T follicular helper cell (primary cell): ENCODE data around the gene PDE1C.

ENCODE experiments used
- DNase-seq: peaks from one replicate; pipeline ENCODE4 v3.0.0-alpha.2; 2020; ENCODE audit warnings: low read depth

Gene PDE1C

DNA sequence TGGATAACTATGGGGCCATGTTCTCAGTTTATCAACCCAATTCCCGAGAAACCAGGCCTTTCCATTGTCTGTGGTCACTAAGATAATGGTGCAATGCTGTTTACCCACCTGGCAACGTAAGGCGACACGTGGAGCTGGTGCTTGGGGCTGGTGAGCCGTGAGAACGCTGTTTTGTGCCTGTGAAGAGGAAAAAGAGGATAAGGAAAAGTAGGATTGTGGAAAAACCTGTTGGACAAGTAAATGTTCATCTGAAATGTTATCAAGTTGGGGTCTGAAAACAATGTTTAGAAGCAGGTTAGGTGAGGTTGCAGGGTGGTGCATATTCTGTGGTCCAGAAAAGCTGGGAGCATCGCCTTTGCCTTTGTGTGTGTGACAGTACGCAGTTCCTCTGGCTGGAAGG, 294.7 kb downstream of the PDE1C start:
- no peak for DNase-seq

DNA sequence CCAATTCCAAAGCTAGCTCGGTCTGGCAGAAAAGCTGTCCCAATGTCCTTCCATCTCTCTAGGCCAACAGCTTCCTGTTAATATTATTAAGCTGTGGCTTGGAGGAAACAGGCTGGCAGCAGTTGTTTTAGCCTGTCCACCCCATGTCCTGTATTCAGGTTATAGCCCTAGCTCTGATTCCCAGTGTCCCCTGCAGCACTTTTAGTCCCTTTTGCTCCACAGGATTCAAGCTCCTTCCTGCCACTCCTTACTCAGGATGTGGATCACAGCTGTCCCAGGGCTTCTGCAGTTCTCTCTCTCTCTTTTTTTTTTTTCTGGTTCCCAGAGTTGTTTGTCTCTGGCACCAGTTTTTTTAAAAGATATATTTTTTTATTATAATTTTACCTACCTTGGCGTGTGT, 298.0 kb downstream of the PDE1C start:
- DNase-seq, result no peak

- DNase-seq, result no peak
These were observed 302.4 kb downstream of the PDE1C start for GRCh38 chr7:31767686-31768358.

DNA sequence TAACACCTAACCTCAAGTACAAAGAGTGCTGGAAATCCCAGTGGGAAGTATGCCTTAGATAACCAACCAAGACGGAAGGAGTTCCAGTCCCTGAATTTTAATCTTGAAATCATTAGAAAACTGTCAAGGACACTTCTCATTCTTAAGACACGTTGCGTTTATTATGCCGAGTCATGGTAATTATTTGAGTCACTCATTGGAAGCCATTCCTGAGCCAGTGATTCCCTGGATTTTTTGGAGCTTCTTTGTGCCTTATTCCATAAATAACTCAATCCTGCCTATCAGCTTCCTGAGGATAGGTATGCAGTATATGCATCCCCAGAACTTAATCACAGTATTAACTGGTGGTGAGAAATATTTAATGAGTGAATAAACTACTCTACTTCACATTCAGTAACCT, 305.7 kb downstream of the PDE1C start:
- no peak for DNase-seq

DNA sequence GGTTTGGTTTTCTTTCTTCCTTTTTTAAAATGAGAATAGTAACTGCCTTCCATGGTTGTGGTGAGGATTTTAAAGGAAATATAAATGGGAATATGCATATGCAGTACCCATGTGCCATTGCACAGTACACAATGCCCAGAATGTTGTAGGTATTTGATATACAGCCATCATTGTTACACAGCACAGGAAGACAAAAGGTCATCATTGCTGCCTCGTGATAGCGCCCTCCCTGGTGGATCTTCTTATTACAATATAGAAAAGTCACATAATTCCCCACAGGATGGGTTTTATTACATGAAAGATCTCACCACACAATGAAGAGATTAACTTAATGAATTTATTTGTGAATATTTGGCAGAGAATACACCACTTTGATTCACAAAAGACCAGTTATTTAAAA, 306.7 kb downstream of the PDE1C start:
- no peak for DNase-seq

DNA sequence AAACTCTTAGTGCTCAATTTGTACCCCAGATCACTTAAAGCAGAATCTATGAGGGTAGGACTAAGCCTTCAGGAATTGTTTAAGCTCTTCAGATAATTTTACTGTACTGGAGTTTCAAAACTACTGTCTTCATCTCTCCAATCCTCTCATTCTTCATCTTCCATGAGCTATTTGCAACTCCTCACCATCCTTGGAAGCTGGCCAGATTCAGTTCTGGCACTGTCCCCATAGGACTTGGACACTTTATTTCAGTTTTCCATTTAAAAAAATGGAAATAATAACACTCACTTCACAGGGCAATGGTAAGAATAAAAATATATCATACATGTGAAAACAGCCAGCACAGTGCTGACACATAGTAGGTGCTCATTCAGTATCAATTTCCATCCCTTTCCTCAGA, 308.6 kb downstream of the PDE1C start:
- no peak for DNase-seq

- DNase-seq, result no peak
These were observed 311.5 kb downstream of the PDE1C start for GRCh38 chr7:31758755-31759154.

GRCh38 chr7:31751726-31752125, 318.5 kb downstream of the PDE1C start:
- DNase-seq, result no peak

DNA sequence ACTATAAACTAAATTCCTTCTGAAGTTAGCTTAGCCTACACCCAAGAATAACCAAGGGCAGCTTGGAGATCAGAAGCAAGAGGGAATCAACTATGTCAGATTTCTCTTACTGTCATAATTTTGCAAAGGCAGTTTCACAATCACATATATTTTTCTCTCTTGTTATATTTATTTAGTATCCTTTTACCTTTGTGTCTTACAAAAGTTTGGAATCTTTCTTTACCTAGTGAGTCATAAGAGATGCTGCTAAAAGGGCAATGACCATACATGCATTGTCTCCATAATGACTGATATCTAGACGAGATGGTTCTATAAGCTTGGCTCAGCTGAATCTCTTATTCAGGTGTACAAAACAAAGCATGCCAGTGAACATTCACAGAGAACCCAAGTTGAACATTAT, 322.1 kb downstream of the PDE1C start:
- no peak for DNase-seq

DNA sequence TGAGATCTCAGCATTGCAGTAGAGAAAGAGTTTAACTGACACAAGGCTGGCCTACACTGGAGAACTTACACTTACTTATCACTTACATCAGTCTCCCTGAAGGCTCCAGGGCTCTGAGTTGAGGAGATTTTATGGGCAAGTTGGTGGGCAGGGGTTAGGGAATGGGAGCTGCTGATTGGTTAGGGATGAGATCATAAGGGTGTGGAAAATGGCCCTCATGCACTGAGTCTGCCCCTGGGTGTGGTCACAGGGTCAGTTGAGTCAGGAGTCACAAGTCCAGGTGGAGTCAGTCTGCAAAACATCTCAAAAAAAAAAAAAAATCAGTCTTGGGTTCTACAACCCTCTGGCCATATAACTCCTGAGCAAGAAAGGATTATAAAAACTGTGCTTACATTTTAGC, 322.7 kb downstream of the PDE1C start:
- DNase-seq, result no peak

DNA sequence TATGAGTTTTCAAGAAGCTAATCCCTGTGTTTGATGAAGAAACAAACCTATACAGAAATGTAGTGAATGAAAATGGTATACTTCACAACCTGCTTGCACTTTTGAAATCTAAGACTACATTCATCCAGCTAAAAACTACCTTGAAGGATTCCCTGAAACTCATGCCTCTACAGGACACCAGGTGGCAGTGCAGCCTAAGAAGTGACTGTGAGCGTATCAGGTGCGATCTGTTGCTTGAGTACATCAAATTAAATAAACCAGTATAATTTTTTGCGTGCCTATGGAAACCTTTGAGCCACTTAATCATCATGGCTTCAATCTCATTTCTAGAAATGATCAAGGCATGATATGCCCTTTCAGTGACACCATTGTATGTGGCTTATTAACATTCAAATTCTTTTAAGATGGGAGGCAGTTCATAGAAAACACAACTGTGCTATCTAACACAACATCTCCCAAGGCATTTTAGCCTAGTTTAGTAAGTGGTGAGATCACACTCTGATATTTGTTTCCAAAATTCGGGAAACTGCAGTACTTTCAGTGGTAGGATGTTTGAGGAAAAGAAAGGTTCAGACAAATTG, 325.8 kb downstream of the PDE1C start:
- no peak for DNase-seq

DNA sequence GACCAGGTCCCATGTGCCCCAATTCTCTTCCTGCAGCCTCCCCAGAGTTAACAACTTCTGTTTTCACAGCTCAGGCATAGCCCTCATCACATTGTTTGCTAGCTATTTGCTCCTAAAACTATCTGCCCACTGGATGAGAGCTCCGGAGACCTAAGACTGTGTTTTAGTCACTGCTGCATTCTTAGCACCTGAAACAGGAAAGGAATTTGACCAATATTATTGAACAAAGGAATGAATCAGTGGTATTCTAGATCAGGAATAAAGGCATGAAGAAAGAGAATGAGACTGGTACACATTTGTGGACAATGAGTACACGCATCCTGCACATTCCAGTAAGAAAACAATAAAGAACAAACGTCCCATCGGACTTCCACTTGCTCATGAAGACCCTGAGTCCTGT, 328.4 kb downstream of the PDE1C start:
- DNase-seq, result no peak

DNA sequence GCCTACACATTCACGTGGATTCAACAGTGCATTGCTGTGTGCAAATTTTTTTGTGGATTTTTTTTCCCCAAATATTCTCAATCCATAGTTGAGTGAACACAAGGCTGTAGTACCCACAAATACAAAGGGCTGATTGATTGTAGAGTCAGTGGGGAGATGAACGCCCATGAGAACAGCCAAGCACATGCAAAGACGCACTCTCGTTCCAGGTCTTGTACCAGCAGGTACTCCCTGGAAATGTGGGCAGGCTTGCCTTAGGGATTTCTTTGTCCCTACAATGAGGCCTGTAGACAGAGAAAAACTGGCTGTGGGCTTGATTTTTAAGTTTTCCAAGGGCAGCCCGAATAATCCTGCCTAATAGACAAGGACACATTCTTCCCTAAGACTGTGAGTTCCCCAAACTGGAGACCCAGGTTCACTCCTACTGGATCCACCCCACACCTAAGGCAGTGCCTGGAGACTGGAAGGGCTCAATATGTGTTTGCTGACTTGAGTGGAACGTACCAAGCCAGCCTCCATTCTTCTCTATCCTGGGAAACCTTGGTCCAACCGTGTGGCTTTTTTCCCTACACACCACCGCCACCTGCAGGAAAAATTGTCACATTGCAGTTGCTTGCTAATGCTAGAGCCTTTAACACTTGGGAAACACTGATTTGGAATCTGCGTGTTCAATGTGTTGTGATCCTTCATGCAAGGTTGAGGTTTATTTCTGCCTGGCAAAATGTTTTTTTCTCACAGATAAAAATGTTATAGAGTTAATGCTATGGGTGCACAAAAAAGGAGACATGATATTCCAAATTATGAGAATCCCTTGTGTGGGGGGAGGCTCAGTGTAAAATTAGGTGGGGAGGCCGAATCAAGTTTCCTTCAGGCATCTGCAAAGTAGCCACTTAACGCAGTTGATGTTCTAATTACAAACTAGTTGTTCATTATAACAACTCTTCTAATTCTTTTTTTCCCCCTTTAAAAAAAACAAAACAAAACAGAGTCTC, 333.9 kb downstream of the PDE1C start:
- no peak for DNase-seq

DNA sequence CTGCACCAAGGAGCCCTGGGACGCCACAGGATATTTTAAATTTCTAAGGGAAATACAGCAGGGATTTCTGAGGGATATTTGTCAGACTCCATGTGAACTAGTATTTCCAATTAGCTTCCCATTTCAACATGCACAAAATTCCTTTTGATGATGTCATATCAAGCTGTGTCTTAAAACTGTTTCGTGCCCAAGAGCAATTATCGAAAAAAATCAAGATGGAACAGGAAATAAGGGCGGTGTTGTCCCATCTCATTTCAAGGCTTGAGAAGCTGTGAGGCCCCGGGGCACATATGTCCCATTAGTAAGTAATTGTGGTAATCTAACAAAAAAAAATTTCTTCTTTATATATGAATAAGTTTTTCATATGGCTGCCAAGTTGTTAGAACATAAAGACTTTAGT, 335.8 kb downstream of the PDE1C start:
- DNase-seq, result no peak

- DNase-seq, result no peak
These were observed 340.9 kb downstream of the PDE1C start for GRCh38 chr7:31729195-31729804.

- no peak for DNase-seq
These were observed 345.5 kb downstream of the PDE1C start for GRCh38 chr7:31724696-31725095.

- DNase-seq, result no peak
These were observed 349.8 kb downstream of the PDE1C start for GRCh38 chr7:31720366-31720765.

GRCh38 chr7:31716355-31716754, 353.9 kb downstream of the PDE1C start:
- no peak for DNase-seq

DNA sequence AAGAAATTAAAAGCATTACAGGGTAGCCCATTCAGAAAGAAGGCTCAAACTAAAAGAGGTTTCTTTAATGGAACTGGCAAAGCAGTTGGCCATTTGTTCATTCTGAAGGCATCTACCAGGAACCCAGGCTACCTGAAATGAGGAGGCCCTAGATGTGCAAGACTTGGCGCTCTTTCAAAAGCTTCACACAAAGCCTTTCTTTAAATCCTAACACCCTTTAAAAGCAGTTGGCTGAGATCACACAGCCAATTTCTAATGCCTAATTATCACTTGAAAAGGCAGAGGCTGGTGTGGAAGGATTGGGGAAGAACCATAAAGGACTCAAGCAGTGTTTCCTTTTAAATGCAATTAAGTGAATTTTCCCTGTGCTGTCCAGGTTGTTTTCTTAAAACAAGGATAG, 360.0 kb downstream of the PDE1C start:
- no peak for DNase-seq

GRCh38 chr7:31707089-31707488, 363.1 kb downstream of the PDE1C start:
- DNase-seq, result no peak

DNA sequence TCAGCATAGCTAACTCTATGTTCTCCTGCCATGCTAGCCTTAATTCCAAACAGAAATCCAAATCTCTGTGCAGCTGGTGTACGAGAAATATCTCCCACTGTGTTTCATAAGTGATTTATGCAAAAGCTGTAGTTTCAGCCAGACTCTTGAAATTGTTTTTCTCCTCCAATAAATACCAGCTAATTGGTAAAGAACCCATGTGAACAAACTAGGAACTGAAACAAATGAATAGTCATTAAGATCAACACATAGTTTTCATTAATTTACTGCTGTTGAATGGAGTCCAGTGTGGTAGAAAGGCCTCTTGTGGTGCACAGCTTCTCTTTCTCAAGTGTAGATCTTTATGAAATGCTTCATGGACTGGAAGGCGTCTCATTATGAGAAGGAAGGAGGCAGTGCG, 364.8 kb downstream of the PDE1C start:
- no peak for DNase-seq

GRCh38 chr7:31702354-31702753, 367.9 kb downstream of the PDE1C start:
- DNase-seq, result no peak
